Mucosa of gallbladder (tissue), 1 donor: Measurements from ENCODE around the gene HES1. TPM values are rescaled to one million over a fixed set of nuclear protein-coding genes. Genes with fewer than 3 reads are reported as not detected.
"Not testable (repeated sequence)": the region's sequence is repeated elsewhere in the genome, so short reads cannot be mapped to it uniquely, and the experiment has no call there.

Experiments
- DNase-seq: peaks from one replicate; pipeline ENCODE4 v3.0.0-alpha.2; 2020; ENCODE audit warnings: low spot score
- total RNA-seq: library from RNA; stranded (reverse); gene quantifications from one replicate; pipeline ENCODE4 v1.2.1, GENCODE V29; 2021
- donor health status: DM: no; HTN: no; CAD: no.

HES1 gene
- 54.1 TPM for total RNA-seq

GRCh38 chr3:194135806-194136518 is at the start of gene HES1:
HES1 (plus strand) TSS chr3:194136148; CDS start chr3:194136381, 233 bp downstream.
- peak; percentile 95 for DNase-seq

GRCh38 chr3:194086388-194087075 is 49.4 kb upstream of the HES1 start:
- no peak for DNase-seq

GRCh38 chr3:194087280-194087679 is 48.7 kb upstream of the HES1 start:
- DNase-seq, result no peak

GRCh38 chr3:194087995-194088855 is 47.7 kb upstream of the HES1 start:
- DNase-seq, result no peak

GRCh38 chr3:194089357-194090177 is 46.4 kb upstream of the HES1 start:
- peak; percentile 81 for DNase-seq

- not testable (repeated sequence) for DNase-seq
These were observed 45.8 kb upstream of the HES1 start for GRCh38 chr3:194090178-194090555.

GRCh38 chr3:194090716-194091115 is 45.2 kb upstream of the HES1 start:
- DNase-seq, result no peak

- DNase-seq, result no peak
These were observed 44.8 kb upstream of the HES1 start for GRCh38 chr3:194091141-194091540.

- DNase-seq, result not testable (repeated sequence)
These were observed 44.1 kb upstream of the HES1 start for GRCh38 chr3:194091897-194092296.

GRCh38 chr3:194092881-194093301 is 43.1 kb upstream of the HES1 start:
- no peak for DNase-seq

- DNase-seq, result no peak
These were observed 42.1 kb upstream of the HES1 start for GRCh38 chr3:194093842-194094241.

- peak; percentile 71 for DNase-seq
These were observed 40.5 kb upstream of the HES1 start for GRCh38 chr3:194095464-194095863.

GRCh38 chr3:194095902-194096301 is 40.0 kb upstream of the HES1 start:
- no peak for DNase-seq

GRCh38 chr3:194097141-194097882 is 38.6 kb upstream of the HES1 start:
- peak; percentile 67 for DNase-seq

GRCh38 chr3:194098081-194098842 is 37.7 kb upstream of the HES1 start:
- DNase-seq, result no peak

GRCh38 chr3:194098843-194099183 is 37.1 kb upstream of the HES1 start:
- no peak for DNase-seq

- no peak for DNase-seq
These were observed 36.7 kb upstream of the HES1 start for GRCh38 chr3:194099215-194099614.

GRCh38 chr3:194100856-194101390 is 35.0 kb upstream of the HES1 start:
- no peak for DNase-seq

- peak; percentile 64 for DNase-seq
These were observed 34.1 kb upstream of the HES1 start for GRCh38 chr3:194101592-194102432.
